Fibroblast of lung (primary cell): ENCODE results near the gene HSD17B13. TPM values are rescaled to one million over a fixed set of nuclear protein-coding genes. Genes with fewer than 3 reads are reported as not detected.
"Not testable (repeated sequence)": the region's sequence is repeated elsewhere in the genome, so short reads cannot be mapped to it uniquely, and the experiment has no call there.

Experiments used
- DNase-seq, 2 donors: peaks; one replicate each; pipeline versions ENCODE4 v3.0.0 to v3.0.0-alpha.2; 2010; ENCODE audit warnings: low read depth in 2 of 2
- H2AFZ ChIP-seq: 2 replicates; pipeline ENCODE4 v1.5.1; 2012; ENCODE audit warnings: low read length, control low read depth, inconsistent platforms
- H3K27ac ChIP-seq: 2 replicates; pipeline ENCODE4 v1.5.1; 2011; ENCODE audit warnings: low read length, control low read depth; ENCODE audit not compliant: insufficient read depth
- H3K27me3 ChIP-seq: 2 replicates; pipeline ENCODE4 v1.5.1; 2011; ENCODE audit warnings: mild to moderate bottlenecking, low read length; ENCODE audit not compliant: control insufficient read depth, insufficient read depth
- H3K36me3 ChIP-seq: 2 replicates; pipeline ENCODE4 v1.5.1; 2011; ENCODE audit warnings: low read length; ENCODE audit not compliant: control insufficient read depth, insufficient read depth
- H3K4me1 ChIP-seq: 2 replicates; pipeline ENCODE4 v1.5.1; 2011; ENCODE audit warnings: low read length; ENCODE audit not compliant: control insufficient read depth, insufficient read depth; ENCODE audit errors: extremely low read depth
- H3K4me2 ChIP-seq: 2 replicates; pipeline ENCODE4 v1.5.1; 2011; ENCODE audit warnings: low read length, control low read depth; ENCODE audit not compliant: insufficient read depth; ENCODE audit errors: extremely low read depth
- H3K4me3 ChIP-seq, 4 experiments: fragments of 200-600 bp in 1 of 4; sonication (generic) in 1 of 4; replicated peaks in 1 of 4; 2 replicates each; pipeline ENCODE4 v1.5.1; 2011 to 2016; ENCODE audit warnings: low read length in 4 of 4, low read depth in 3 of 4, mild to moderate bottlenecking in 3 of 4, control low read depth in 2 of 4, inconsistent platforms in 1 of 4, mixed read lengths in 1 of 4; ENCODE audit not compliant: insufficient read depth in 1 of 4; ENCODE audit errors: control extremely low read depth in 1 of 4
- H3K79me2 ChIP-seq: 2 replicates; pipeline ENCODE4 v1.5.1; 2012; ENCODE audit warnings: mild to moderate bottlenecking, low read length, inconsistent platforms; ENCODE audit not compliant: control insufficient read depth, insufficient read depth
- H3K9ac ChIP-seq: 2 replicates; pipeline ENCODE4 v1.5.1; 2011; ENCODE audit warnings: mild to moderate bottlenecking, low read length, control low read depth; ENCODE audit not compliant: insufficient read depth
- H3K9me3 ChIP-seq: 2 replicates; pipeline ENCODE4 v1.5.1; 2012; ENCODE audit warnings: low read depth, low read length; ENCODE audit not compliant: control insufficient read depth, insufficient read depth
- H4K20me1 ChIP-seq: 2 replicates; pipeline ENCODE4 v1.5.1; 2011; ENCODE audit warnings: low read length; ENCODE audit not compliant: control insufficient read depth, insufficient read depth; ENCODE audit errors: extremely low read depth
- EZH2 ChIP-seq: IDR thresholded peaks from 2 replicates; pipeline ENCODE4 v1.5.1; 2012; ENCODE audit warnings: low read length, control low read depth, mild to moderate bottlenecking; ENCODE audit errors: missing control alignments
- polyA plus RNA-seq, 2 donors: library from polyadenylated mRNA; depleted of rRNA in 1 of 2; stranded (reverse) in 1 of 2; unstranded in 1 of 2; fragments of >200 nt; gene quantifications; 2 replicates each; pipeline ENCODE4 v1.2.1, GENCODE V29; 2011 to 2012; ENCODE audit warnings: missing spikeins in 1 of 2
- total RNA-seq: library from RNA; depleted of rRNA; stranded (reverse); fragments of >200 nt; gene quantifications from 2 replicates; pipeline ENCODE4 v1.2.1, GENCODE V29; 2014
- TF ChIP-seq, protein P1 (sequence below), 2 donors: IDR thresholded peaks in 1 of 2; conservative IDR thresholded peaks in 1 of 2; 1 replicate in 1 of 2; 2 replicates in 1 of 2; pipeline ENCODE4 v1.5.1; 2011 to 2012; ENCODE audit warnings: low read length in 2 of 2, control low read depth in 1 of 2, inconsistent platforms in 1 of 2, low read depth in 1 of 2, mild to moderate bottlenecking in 1 of 2

Gene HSD17B13
- total and polyA plus RNA-seq, 2 donors (not counting 1 experiment from before 2014, with no cell fraction given), result 0.11 to 0.17 TPM

DNA sequence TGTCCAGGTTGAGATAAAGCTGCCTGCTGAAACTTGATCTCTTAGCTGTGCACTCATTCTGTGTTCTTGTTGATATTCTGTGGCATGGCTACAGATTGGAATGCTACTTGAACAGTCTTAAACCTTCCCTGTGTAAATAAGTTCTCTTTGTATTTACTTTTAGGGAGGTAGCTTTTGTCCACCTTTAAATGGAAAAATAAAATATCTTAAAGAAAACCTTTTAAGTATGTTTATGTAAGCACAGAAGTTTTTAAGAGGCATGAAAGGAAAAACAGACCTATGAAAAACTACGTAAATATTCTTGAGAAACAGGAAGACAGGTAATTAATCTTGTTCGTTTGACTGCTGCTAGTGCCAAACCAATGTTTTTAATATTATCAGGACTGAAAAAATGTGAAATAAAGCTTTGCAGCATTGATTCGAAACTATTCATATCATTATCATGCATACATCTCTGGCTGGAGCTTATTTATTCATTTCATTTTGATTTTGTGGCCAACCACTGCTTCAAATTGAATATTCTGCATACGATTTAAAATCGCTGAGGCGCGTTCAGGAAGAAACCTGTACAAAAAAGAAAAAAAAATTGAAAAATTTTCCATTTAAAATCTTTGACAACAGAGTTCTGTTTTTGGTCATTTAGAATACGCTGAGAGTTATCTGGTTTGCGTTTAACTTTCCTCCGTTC lies 17.8 kb downstream of the HSD17B13 start:
- TF ChIP-seq EZH2, result no peak
- TF ChIP-seq, protein P1, sequence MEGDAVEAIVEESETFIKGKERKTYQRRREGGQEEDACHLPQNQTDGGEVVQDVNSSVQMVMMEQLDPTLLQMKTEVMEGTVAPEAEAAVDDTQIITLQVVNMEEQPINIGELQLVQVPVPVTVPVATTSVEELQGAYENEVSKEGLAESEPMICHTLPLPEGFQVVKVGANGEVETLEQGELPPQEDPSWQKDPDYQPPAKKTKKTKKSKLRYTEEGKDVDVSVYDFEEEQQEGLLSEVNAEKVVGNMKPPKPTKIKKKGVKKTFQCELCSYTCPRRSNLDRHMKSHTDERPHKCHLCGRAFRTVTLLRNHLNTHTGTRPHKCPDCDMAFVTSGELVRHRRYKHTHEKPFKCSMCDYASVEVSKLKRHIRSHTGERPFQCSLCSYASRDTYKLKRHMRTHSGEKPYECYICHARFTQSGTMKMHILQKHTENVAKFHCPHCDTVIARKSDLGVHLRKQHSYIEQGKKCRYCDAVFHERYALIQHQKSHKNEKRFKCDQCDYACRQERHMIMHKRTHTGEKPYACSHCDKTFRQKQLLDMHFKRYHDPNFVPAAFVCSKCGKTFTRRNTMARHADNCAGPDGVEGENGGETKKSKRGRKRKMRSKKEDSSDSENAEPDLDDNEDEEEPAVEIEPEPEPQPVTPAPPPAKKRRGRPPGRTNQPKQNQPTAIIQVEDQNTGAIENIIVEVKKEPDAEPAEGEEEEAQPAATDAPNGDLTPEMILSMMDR (conservative IDR thresholded peaks at IDR 0.05 in 1 of 2, IDR thresholded peaks at IDR 0.05 in 1 of 2; ENCODE audit: low read depth in 1 of 2, low read length in 2 of 2), result no peak
- Histone ChIP-seq H3K9me3 (no peaks in the 10 kb centered on the region), H4K20me1 (no peaks in the 10 kb centered on the region), H3K79me2 (no peaks in the 10 kb centered on the region), H3K36me3 (no peaks in the 10 kb centered on the region), H3K4me3 (no peak overlapping the region), H3K9ac (no peak overlapping the region), H3K27me3 (no peaks in the 10 kb centered on the region), H2AFZ (no peak overlapping the region), H3K4me2 (no peak overlapping the region), H3K27ac (no peak overlapping the region), H3K4me1 (no peaks in the 10 kb centered on the region)
- DNase-seq, result peak; percentile 9 to 64

DNA sequence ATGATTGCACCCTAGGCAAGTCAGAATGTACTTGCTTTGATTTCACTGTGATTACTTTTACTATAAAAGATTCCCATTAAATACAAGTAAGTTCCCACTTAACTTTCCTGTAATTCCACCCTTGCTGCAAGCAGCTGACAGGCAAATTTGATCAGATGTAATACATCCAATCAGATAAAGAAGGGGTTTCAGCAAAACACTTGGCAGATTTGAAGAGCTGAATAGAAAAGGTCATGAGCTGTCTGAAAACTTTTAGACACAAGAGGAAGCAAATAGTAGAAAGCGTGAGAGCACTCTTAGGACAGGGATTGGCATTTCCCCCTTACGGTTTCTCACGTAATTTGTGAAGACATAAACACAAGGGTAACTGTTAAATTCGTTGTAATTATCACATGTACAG lies 22.8 kb downstream of the HSD17B13 start:
- Histone ChIP-seq H3K79me2 (no peaks in the 10 kb centered on the region), H3K9me3 (no peaks in the 10 kb centered on the region), H3K9ac (no peak overlapping the region), H3K4me1 (no peaks in the 10 kb centered on the region), H3K4me2 (no peak overlapping the region), H3K27me3 (no peaks in the 10 kb centered on the region), H2AFZ (no peak overlapping the region), H3K27ac (no peak overlapping the region), H3K4me3 (no peak overlapping the region), H3K36me3 (no peaks in the 10 kb centered on the region), H4K20me1 (no peaks in the 10 kb centered on the region)
- TF ChIP-seq, protein P1 (conservative IDR thresholded peaks at IDR 0.05 in 1 of 2, IDR thresholded peaks at IDR 0.05 in 1 of 2; ENCODE audit: low read depth in 1 of 2, low read length in 2 of 2), result no peak
- no peak for TF ChIP-seq EZH2
- no peak for DNase-seq

DNA sequence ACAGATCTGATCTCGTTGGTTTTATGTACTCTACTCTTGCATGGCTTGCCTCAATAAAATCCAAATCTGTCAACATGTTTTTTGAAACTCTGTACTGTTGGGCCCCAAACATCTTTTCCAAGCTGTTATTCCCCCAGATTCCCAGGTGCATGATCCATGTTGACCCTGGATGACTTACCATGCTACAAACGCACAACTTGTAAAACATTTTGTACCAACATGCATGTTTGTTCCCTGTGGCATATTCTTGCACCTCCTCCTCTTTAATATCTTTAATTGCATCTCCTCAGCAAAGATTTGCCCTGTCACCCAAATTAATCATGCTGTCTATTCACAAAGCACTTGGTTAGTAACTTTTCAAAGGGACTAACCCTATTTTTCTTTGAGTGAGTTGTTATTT lies 24.3 kb downstream of the HSD17B13 start:
- Histone ChIP-seq H3K9me3 (no peaks in the 10 kb centered on the region), H2AFZ (no peak overlapping the region), H4K20me1 (no peaks in the 10 kb centered on the region), H3K27ac (no peak overlapping the region), H3K4me3 (no peak overlapping the region), H3K27me3 (no peaks in the 10 kb centered on the region), H3K4me2 (no peak overlapping the region), H3K36me3 (no peaks in the 10 kb centered on the region), H3K79me2 (no peaks in the 10 kb centered on the region), H3K4me1 (no peaks in the 10 kb centered on the region), H3K9ac (no peak overlapping the region)
- no peak for TF ChIP-seq EZH2
- no peak for DNase-seq

DNA sequence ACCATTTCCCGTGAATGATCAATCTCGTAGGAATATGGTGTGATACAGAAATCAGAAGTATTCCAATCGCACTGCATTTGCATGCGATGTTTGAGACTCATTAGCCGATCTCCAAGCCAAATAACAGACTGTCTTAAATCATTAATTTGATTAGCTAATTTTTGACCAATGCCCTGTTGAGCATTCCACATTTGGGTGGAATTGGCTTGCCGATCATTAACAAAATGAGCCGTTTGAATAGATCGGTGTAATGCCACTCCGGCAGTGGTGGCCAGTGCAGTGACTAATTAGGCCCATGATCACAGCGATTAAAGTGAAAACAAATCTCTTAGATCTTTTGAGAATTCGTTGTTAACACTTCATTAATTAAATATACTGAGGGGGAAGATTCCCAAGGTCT lies 27.8 kb downstream of the HSD17B13 start:
- H3K79me2 ChIP-seq, DNase-seq, H2AFZ ChIP-seq: not testable (repeated sequence)

DNA sequence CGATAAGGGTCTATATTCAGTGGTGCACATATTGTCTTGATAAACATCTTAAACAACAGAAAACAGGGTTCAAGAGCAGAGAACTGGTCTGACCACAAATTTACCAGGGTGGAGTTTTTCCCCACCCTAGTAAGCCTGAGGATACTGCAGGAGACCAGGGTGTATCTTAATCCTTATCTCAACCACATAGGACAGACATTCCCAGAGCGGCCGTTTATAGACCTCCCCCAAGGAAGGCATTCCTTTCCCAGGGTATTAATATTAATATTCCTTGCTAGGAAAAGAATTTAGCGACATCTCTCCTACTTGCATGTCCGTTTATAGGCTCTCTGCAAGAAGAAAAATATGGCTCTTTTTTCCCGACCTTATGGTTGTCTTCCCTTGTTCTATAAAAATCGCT lies 28.8 kb downstream of the HSD17B13 start:
- H3K27ac ChIP-seq, H3K79me2 ChIP-seq, DNase-seq, H3K9me3 ChIP-seq, H4K20me1 ChIP-seq, H3K4me1 ChIP-seq, H2AFZ ChIP-seq, H3K27me3 ChIP-seq, H3K9ac ChIP-seq, H3K4me2 ChIP-seq, H3K4me3 ChIP-seq, H3K36me3 ChIP-seq: not testable (repeated sequence)

More for the DNA sequence above, 27.8 kb downstream of the HSD17B13 start:
- H3K9me3 ChIP-seq, H3K36me3 ChIP-seq, H3K27ac ChIP-seq, H3K4me1 ChIP-seq, H3K4me3 ChIP-seq, H3K9ac ChIP-seq, H4K20me1 ChIP-seq, H3K27me3 ChIP-seq, H3K4me2 ChIP-seq: not testable (repeated sequence)
